GM10266 (cell line): ENCODE results near the gene IFT172.

Experiments
- DNase-seq: peaks from one replicate; pipeline ENCODE4 v3.0.0; 2012; ENCODE audit errors: extremely low spot score
- CTCF ChIP-seq: IDR thresholded peaks from 2 replicates; pipeline ENCODE4 v1.5.1; 2012; ENCODE audit warnings: mild to moderate bottlenecking, low read depth; ENCODE audit not compliant: control insufficient read depth, insufficient read depth; ENCODE audit errors: missing control alignments

Gene IFT172

DNA sequence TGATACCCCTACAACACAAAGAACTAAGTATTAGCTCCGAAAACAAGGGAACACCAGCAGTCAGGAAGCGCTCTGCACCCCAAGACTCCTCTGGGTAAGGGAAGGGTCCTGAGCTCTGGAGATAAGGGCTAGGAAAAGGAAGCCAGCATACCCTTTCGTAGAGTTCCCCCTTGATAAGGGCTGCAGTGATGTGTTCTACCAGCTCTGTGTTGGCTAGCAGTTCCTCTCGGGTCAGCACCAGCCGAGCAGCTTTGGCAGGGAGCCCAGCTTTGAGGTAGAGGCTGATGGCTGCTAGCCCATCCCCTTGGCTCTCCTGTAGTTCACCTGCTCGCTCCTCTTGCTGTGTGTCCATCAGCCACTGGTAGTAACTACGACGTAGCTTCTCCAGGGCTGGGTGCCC is 28.4 kb downstream of the IFT172 start:
- DNase-seq = no peak
- TF ChIP-seq CTCF = no peak

- TF ChIP-seq CTCF = no peak
- DNase-seq = no peak
These were observed 35.6 kb downstream of the IFT172 start for GRCh38 chr2:27453968-27454367.

DNA sequence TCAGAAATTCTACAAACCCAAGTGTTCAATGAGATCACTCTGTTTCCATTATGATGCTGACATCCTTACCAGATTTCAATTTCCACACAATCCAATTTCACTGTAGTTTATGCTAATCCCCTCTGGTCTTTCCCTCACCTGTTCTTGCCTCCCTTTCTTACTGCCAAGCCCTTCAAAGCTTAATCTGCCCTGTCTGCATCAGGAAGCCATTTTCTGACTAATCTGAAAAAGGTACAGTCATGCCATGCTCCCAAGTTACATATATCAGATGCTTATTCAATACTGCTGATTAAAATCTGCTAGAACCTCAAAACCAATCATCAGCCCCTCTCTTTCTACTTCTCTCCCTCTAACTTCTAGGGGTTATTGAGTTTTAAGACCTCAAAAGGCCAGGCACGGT is 38.4 kb downstream of the IFT172 start:
- no peak for TF ChIP-seq CTCF
- no peak for DNase-seq

GRCh38 chr2:27448381-27448780 is 41.2 kb downstream of the IFT172 start:
- TF ChIP-seq CTCF = no peak
- no peak for DNase-seq

DNA sequence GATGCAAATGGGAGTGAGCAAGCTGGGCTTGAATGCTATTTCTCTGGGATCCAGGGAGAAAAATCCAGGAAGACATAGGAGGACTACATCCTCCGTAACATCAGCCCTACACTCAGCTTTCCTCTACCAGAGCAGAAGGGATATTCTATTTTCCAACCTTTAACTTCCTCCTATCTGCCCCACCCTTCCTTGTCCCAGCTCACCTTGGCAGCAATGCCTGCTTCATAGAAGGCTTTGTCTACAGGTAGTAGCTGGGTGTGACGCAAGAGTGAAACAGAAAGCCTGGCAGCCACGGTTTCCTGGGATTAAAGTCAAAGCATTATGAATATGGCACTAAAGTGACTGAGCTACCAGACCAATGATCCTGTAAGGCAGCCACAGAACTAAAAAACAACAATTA is 43.5 kb downstream of the IFT172 start:
- no peak for DNase-seq
- no peak for TF ChIP-seq CTCF

DNA sequence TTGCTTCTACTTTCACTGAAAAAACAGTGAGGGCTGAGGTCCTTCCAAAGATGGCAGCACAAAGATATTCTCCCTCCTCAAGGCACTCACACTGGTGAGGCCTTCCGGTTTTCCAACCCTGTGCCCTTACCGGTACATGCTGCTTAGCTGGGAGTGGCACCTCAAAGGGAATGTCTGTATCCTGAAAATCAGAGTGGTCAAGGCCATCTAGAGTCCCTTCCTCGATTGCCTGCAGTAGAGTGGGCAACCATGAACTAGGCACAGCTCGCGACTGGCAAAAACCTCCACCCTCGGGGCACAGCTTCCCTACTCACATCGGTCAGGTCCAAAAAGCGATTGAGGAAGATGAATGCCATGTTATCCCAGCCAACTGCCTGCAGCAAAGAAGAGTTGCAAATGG is 43.9 kb downstream of the IFT172 start:
- TF ChIP-seq CTCF = no peak
- DNase-seq = no peak

DNA sequence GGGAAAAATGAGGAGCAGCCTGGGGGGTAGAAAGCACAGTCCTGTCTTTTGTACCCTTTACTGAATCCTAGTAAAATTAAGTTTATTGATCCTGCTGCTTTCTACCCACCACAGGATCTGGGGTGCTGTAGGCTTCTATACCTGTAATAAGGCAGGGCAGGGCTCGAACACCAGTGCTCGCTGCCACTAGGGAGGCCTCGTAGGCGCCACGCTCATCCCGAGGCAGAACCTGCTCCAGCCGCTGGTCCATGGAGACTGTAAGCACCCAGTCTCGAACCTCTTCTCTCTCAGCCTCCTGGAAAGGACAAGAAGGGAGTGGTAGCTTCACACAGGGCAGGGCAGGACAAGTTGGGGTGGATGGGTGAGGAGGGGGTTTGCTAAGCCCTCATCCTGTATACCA is 44.4 kb downstream of the IFT172 start:
- no peak for TF ChIP-seq CTCF

More for the DNA sequence above, 44.4 kb downstream of the IFT172 start:
- no peak for DNase-seq
